HCT116 (cell line): Measurements from ENCODE around the gene CHIC1. TPM values are rescaled to one million over a fixed set of nuclear protein-coding genes. Genes with fewer than 3 reads are reported as not detected.

Source experiments
- ATAC-seq: fragments of 200-7000 bp; cut with Tn5 transposase; 2 replicates; pipeline ENCODE4 v1.9.1; 2020; ENCODE audit warnings: mild to moderate bottlenecking, moderate library complexity
- BruUV-seq: library from RNA; stranded (reverse); fragments of 400-500 nt; replicated peaks from 2 replicates; lab custom pipeline; 2021; lab: Mats Ljungman, UMichigan
- CTCF ChIA-PET: fragments of 300-600 bp; sonication (Branson Sonifier 250); formaldehyde crosslinking; loops from one replicate; lab custom pipeline; 2021; ENCODE audit warnings: antibody characterized with exemption; lab: Charles Lee
- POLR2A ChIA-PET: fragments of 300-600, 350-600 bp; sonication (Branson Sonifier 250); formaldehyde crosslinking; loops from one replicate; lab custom pipeline; 2021; ENCODE audit warnings: antibody characterized with exemption; lab: Charles Lee
- RAD21 ChIA-PET, 2 experiments: fragments of 300-600 bp; sonication (Branson Sonifier 250); formaldehyde crosslinking; loops; one replicate each; lab custom pipeline; 2023; ENCODE audit warnings: low total read pairs in 2 of 2; ENCODE audit not compliant: uncharacterized antibody in 2 of 2, unreplicated experiment in 2 of 2, low non-redundant PET in 1 of 2; lab: Charles Lee
- DNase-seq: peaks from one replicate; pipeline ENCODE4 v3.0.0-alpha.2; 2010; ENCODE audit warnings: low read depth, low spot score
- H2AFZ ChIP-seq: fragments of 200-600 bp; shearing (Covaris generic), sonication (generic); 2 replicates; pipeline ENCODE4 v1.6.1; 2017; ENCODE audit warnings: low read depth, mixed run types, mixed read lengths, antibody characterized with exemption, low read length; ENCODE audit not compliant: poor library complexity, severe bottlenecking
- H3K27ac ChIP-seq: 2 replicates; pipeline ENCODE4 v1.5.1; 2012; ENCODE audit warnings: low read depth, low read length
- H3K27me3 ChIP-seq: fragments of 200-600 bp; sonication (generic); 2 replicates; pipeline ENCODE4 v1.6.1; 2016; ENCODE audit warnings: mixed run types, low read length, mixed read lengths; ENCODE audit not compliant: insufficient read depth
- H3K36me3 ChIP-seq, 2 experiments: fragments of 200-500 bp in 1 of 2; fragments of 200-600 bp in 1 of 2; sonication (Bioruptor generic) in 1 of 2; sonication (generic) in 1 of 2; 2 replicates each; pipeline versions ENCODE4 v1.5.1 to v1.6.1; 2014 to 2016; ENCODE audit warnings: low read length in 2 of 2, inconsistent platforms in 1 of 2, mixed read lengths in 1 of 2, mixed run types in 1 of 2; ENCODE audit not compliant: insufficient read depth in 2 of 2, control insufficient read depth in 1 of 2
- H3K4me1 ChIP-seq, 2 experiments: fragments of 200-600 bp in 1 of 2; sonication (generic) in 1 of 2; 2 replicates each; pipeline versions ENCODE4 v1.5.1 to v1.6.1; 2012 to 2017; ENCODE audit warnings: low read length in 2 of 2, inconsistent platforms in 1 of 2, mild to moderate bottlenecking in 1 of 2, mixed read lengths in 1 of 2, mixed run types in 1 of 2, moderate library complexity in 1 of 2; ENCODE audit not compliant: insufficient read depth in 2 of 2, control insufficient read depth in 1 of 2
- H3K4me2 ChIP-seq: fragments of 200-600 bp; sonication (generic); 2 replicates; pipeline ENCODE4 v1.6.1; 2017; ENCODE audit warnings: mixed run types, low read length, mixed read lengths
- H3K4me3 ChIP-seq, 2 experiments: fragments of 200-600 bp in 1 of 2; sonication (generic) in 1 of 2; replicated peaks in 1 of 2; 2 replicates each; pipeline ENCODE4 v1.5.1; 2011 to 2016; ENCODE audit warnings: low read length in 2 of 2, control low read depth in 1 of 2, low read depth in 1 of 2, mild to moderate bottlenecking in 1 of 2, mixed read lengths in 1 of 2, mixed run types in 1 of 2
- H3K79me2 ChIP-seq: fragments of 200-600 bp; sonication (generic); 2 replicates; pipeline ENCODE4 v1.6.1; 2017; ENCODE audit warnings: mild to moderate bottlenecking, mixed run types, low read length, moderate library complexity, mixed read lengths; ENCODE audit not compliant: insufficient read depth
- H3K9ac ChIP-seq: fragments of 200-600 bp; sonication (generic); 2 replicates; pipeline ENCODE4 v1.6.1; 2016; ENCODE audit warnings: low read length, mixed read lengths
- H3K9me2 ChIP-seq: fragments of 200-600 bp; sonication (generic), shearing (Covaris generic); 2 replicates; pipeline ENCODE4 v1.6.1; 2017; ENCODE audit warnings: mixed run types, mild to moderate bottlenecking, moderate library complexity; ENCODE audit not compliant: insufficient read depth
- H3K9me3 ChIP-seq, 2 experiments: fragments of 200-500 bp in 1 of 2; fragments of 200-600 bp in 1 of 2; sonication (Bioruptor generic) in 1 of 2; sonication (generic) in 1 of 2; 2 replicates each; pipeline ENCODE4 v1.6.1; 2014 to 2017; ENCODE audit warnings: low read length in 2 of 2, mixed read lengths in 2 of 2, inconsistent platforms in 1 of 2, low read depth in 1 of 2, mild to moderate bottlenecking in 1 of 2, mixed run types in 1 of 2, moderate library complexity in 1 of 2; ENCODE audit not compliant: control insufficient read depth in 1 of 2, insufficient read depth in 1 of 2
- H4K20me1 ChIP-seq: fragments of 200-600 bp; sonication (generic), shearing (Covaris generic); 2 replicates; pipeline ENCODE4 v1.6.1; 2017; ENCODE audit warnings: mixed run types, mild to moderate bottlenecking, moderate library complexity; ENCODE audit not compliant: insufficient read depth
- CEBPB ChIP-seq: IDR thresholded peaks from 2 replicates; pipeline ENCODE4 v1.6.1; 2012; ENCODE audit warnings: low read depth
- EZH2 ChIP-seq: fragments of 200-600 bp; sonication (generic); IDR thresholded peaks from 2 replicates; pipeline ENCODE4 v1.6.1; 2017; ENCODE audit warnings: antibody characterized with exemption, mixed run types
- JUND ChIP-seq: IDR thresholded peaks from 2 replicates; pipeline ENCODE4 v1.6.1; 2012
- intact Hi-C: fragments of 100-400 bp; cut with micrococcal nuclease; formaldehyde crosslinking; loops from 2 replicates; pipeline ENCODE4 v1.10.0; 2022
- total RNA-seq: library from RNA; stranded (reverse); gene quantifications from one replicate; pipeline ENCODE4 v1.2.1, GENCODE V29; 2021; ENCODE audit not compliant: unreplicated experiment
- TF ChIP-seq, protein P1 (sequence below): IDR thresholded peaks from 2 replicates; pipeline ENCODE4 v1.6.1; 2011; ENCODE audit warnings: mild to moderate bottlenecking, low read length, moderate library complexity; ENCODE audit not compliant: insufficient replicate concordance; ENCODE audit errors: extremely low read depth
- TF ChIP-seq, protein P2 (sequence below): IDR thresholded peaks from 2 replicates; pipeline ENCODE4 v1.6.1; 2012

The CHIC1 gene
- total RNA-seq, 1 experiment from 2014 or later = 0.10 TPM

DNA sequence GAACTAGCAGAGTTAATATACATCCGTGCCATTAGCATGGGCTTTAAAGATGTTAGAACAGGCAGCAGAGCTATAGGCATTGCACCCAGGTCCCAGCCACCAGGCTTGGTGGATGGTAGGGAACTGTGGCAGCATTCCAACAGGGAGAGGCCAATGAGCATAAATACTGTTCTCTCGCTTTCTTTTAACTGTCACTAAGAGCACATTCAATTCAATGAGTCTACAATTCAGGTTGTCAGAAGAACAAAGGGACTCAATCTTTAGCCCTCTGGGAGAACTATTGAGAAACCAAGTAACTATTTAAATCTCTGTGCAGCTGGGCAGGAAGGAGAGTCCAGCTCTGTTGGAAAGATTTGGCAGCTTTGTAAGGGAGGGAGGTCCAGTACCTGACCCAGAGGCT lies 165.6 kb downstream of the CHIC1 start:
- no peak overlapping the region for H3K4me2 ChIP-seq
- no peaks in the 10 kb centered on the region for H3K9me3 ChIP-seq
- no peaks in the 10 kb centered on the region for H3K27me3 ChIP-seq
- H2AFZ ChIP-seq = no peak overlapping the region
- CTCF ChIA-PET = no interaction called here
- DNase-seq (no peak), ATAC-seq (no peak)
- TF ChIP-seq, protein P1, sequence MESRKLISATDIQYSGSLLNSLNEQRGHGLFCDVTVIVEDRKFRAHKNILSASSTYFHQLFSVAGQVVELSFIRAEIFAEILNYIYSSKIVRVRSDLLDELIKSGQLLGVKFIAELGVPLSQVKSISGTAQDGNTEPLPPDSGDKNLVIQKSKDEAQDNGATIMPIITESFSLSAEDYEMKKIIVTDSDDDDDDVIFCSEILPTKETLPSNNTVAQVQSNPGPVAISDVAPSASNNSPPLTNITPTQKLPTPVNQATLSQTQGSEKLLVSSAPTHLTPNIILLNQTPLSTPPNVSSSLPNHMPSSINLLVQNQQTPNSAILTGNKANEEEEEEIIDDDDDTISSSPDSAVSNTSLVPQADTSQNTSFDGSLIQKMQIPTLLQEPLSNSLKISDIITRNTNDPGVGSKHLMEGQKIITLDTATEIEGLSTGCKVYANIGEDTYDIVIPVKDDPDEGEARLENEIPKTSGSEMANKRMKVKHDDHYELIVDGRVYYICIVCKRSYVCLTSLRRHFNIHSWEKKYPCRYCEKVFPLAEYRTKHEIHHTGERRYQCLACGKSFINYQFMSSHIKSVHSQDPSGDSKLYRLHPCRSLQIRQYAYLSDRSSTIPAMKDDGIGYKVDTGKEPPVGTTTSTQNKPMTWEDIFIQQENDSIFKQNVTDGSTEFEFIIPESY = no peak
- TF ChIP-seq CEBPB (no peak), EZH2 (no peak), JUND (no peak)
- TF ChIP-seq, protein P2, sequence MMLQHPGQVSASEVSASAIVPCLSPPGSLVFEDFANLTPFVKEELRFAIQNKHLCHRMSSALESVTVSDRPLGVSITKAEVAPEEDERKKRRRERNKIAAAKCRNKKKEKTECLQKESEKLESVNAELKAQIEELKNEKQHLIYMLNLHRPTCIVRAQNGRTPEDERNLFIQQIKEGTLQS = no peak
- no peak overlapping the region for H3K4me3 ChIP-seq
- H3K79me2 ChIP-seq = no peaks in the 10 kb centered on the region
- POLR2A ChIA-PET = no interaction called here
- intact Hi-C loops = no loop called here
- no peaks in the 10 kb centered on the region for H3K36me3 ChIP-seq
- H4K20me1 ChIP-seq = no peaks in the 10 kb centered on the region
- no peak overlapping the region for H3K27ac ChIP-seq
- RAD21 ChIA-PET = no interaction called here
- H3K9ac ChIP-seq = no peak overlapping the region
- no TSS peak for BruUV-seq
- no peaks in the 10 kb centered on the region for H3K9me2 ChIP-seq
- H3K4me1 ChIP-seq = no peaks in the 10 kb centered on the region

Other genes starting within 250 kb of the CHIC1 start
- not detected for gene CDX4, start 116.1 kb upstream of the CHIC1 start, total RNA-seq